Measurements from ENCODE around the gene NEDD9. TPM values are rescaled to one million over a fixed set of nuclear protein-coding genes. Genes with fewer than 3 reads are reported as not detected.
A peak's percentile ranks its signal among the peaks of the same experiment; 100 is the strongest.

The NEDD9 gene
- total RNA-seq, 2 donors from 2014 or later = 43.4 to 73.1 TPM

- H3K4me3 ChIP-seq = no peak overlapping the region
Observed at GRCh38 chr6:11227698-11228097, 4.8 kb downstream of the NEDD9 start.

GRCh38 chr6:11226005-11226404 lies 6.5 kb downstream of the NEDD9 start:
- no peaks in the 10 kb centered on the region for H3K9me3 ChIP-seq
- intact Hi-C loops (cut with DNase I) = no loop called here
- no peak overlapping the region for H3K27ac ChIP-seq
- peaks cover 23% of the 10 kb centered on the region for H3K4me1 ChIP-seq
- no peaks in the 10 kb centered on the region for H3K36me3 ChIP-seq
- no peaks in the 10 kb centered on the region for H3K27me3 ChIP-seq
- no peak overlapping the region for H3K9ac ChIP-seq (ENCODE audit: low read depth in 2 of 2, low read length in 2 of 2)
- TF ChIP-seq CTCF (IDR thresholded peaks at IDR 0.05) = no peak
- no peak for DNase-seq
- H3K4me3 ChIP-seq = no peak overlapping the region

More at GRCh38 chr6:11227698-11228097, 4.8 kb downstream of the NEDD9 start:
- no peak for DNase-seq
- H3K27ac ChIP-seq = no peak overlapping the region
- H3K36me3 ChIP-seq = no peaks in the 10 kb centered on the region
- H3K9me3 ChIP-seq = no peaks in the 10 kb centered on the region
- peaks cover 11% of the 10 kb centered on the region for H3K4me1 ChIP-seq
- TF ChIP-seq CTCF (IDR thresholded peaks at IDR 0.05) = no peak
- H3K27me3 ChIP-seq = no peaks in the 10 kb centered on the region
- intact Hi-C loops (cut with DNase I) = no loop called here
- no peak overlapping the region for H3K9ac ChIP-seq (ENCODE audit: low read depth in 2 of 2, low read length in 2 of 2)

- Histone ChIP-seq H3K4me3 (no peak overlapping the region), H3K9ac (ENCODE audit: low read depth in 2 of 2, low read length in 2 of 2) (no peak overlapping the region), H3K27me3 (no peaks in the 10 kb centered on the region), H3K36me3 (no peaks in the 10 kb centered on the region), H3K9me3 (no peaks in the 10 kb centered on the region), H3K4me1 (peaks cover 32% of the 10 kb centered on the region), H3K27ac (no peak overlapping the region)
- intact Hi-C loops (cut with DNase I) = no loop called here
- DNase-seq = no peak
- no peak for TF ChIP-seq CTCF (IDR thresholded peaks at IDR 0.05)
Observed at GRCh38 chr6:11224966-11225463, 7.5 kb downstream of the NEDD9 start.

GRCh38 chr6:11224252-11224965 lies 8.1 kb downstream of the NEDD9 start:
- Histone ChIP-seq H3K9me3 (no peaks in the 10 kb centered on the region), H3K4me1 (peaks cover 38% of the 10 kb centered on the region), H3K36me3 (no peaks in the 10 kb centered on the region), H3K27me3 (no peaks in the 10 kb centered on the region), H3K4me3 (no peak overlapping the region), H3K9ac (ENCODE audit: low read depth in 2 of 2, low read length in 2 of 2) (peak overlapping the region in 1 of 2 donors; percentile 13), H3K27ac (no peak overlapping the region)
- no peak for DNase-seq
- intact Hi-C loops (cut with DNase I) = no loop called here
- TF ChIP-seq CTCF (IDR thresholded peaks at IDR 0.05) = no peak

- Histone ChIP-seq H3K27me3 (no peaks in the 10 kb centered on the region), H3K4me3 (no peak overlapping the region), H3K27ac (no peak overlapping the region), H3K9ac (ENCODE audit: low read depth in 2 of 2, low read length in 2 of 2) (peak overlapping the region in 1 of 2 donors; percentile 8), H3K4me1 (peaks cover 39% of the 10 kb centered on the region), H3K9me3 (no peaks in the 10 kb centered on the region), H3K36me3 (no peaks in the 10 kb centered on the region)
- no peak for DNase-seq
- no peak for TF ChIP-seq CTCF (IDR thresholded peaks at IDR 0.05)
- intact Hi-C loops (cut with DNase I) = no loop called here
Observed at GRCh38 chr6:11223286-11223864, 9.1 kb downstream of the NEDD9 start.

Data from colonic mucosa (tissue), 4 donors.